ENCODE data around the gene SIRT1.
"Not testable (repeated sequence)": the region's sequence is repeated elsewhere in the genome, so short reads cannot be mapped to it uniquely, and the experiment has no call there.

SIRT1 gene

DNA sequence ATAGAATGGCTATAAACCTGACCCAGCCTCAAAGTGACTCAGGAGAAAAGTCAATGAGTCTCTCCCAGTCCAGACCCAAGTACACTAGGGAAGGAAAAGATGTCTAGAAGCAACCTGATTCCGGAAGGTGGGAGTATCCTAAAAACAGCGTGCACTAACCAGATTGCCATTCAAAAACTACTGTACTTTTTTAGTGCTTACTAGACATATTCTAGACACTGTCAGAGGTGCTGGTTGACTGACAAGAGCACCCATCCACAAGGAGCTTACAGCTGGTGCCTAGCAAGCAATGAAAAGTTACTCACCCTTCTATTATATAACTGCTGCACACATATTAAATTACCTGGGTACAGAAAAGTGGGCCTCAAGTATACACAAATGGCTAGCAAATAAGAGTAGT, 81.0 kb downstream of the SIRT1 start:
- no peak for DNase-seq (ENCODE audit: low read depth)

DNA sequence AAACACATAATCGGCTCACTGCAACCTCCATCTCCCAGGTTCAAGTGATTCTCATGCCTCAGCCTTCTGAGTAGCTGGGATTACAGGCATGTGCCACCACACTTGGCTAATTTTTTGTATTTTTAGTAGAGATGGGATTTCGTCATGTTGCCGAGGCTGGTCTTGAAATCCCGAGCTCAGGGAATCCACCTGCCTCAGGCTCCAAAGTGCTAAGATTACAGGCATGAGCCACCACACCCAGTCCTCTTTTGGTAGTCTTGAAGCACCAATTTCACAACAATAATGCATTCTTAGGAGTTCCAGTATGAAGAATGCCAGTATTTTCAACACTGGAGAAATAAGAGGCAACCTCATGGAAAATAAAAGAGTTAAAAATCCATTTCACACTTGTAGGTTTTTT, 81.6 kb downstream of the SIRT1 start:
- not testable (repeated sequence) for DNase-seq (ENCODE audit: low read depth)

Data from T follicular helper cell (primary cell).